HG02973 (cell line): Measurements from ENCODE around the gene PPP1R18.
"Not testable (repeated sequence)": the region's sequence is repeated elsewhere in the genome, so short reads cannot be mapped to it uniquely, and the experiment has no call there.

ENCODE experiments used
- ATAC-seq: cut with Tn5 transposase; IDR thresholded peaks from one replicate; pipeline ENCODE4 v1.9.1; 2021; ENCODE audit warnings: moderate library complexity; ENCODE audit not compliant: unreplicated experiment

Gene PPP1R18

DNA sequence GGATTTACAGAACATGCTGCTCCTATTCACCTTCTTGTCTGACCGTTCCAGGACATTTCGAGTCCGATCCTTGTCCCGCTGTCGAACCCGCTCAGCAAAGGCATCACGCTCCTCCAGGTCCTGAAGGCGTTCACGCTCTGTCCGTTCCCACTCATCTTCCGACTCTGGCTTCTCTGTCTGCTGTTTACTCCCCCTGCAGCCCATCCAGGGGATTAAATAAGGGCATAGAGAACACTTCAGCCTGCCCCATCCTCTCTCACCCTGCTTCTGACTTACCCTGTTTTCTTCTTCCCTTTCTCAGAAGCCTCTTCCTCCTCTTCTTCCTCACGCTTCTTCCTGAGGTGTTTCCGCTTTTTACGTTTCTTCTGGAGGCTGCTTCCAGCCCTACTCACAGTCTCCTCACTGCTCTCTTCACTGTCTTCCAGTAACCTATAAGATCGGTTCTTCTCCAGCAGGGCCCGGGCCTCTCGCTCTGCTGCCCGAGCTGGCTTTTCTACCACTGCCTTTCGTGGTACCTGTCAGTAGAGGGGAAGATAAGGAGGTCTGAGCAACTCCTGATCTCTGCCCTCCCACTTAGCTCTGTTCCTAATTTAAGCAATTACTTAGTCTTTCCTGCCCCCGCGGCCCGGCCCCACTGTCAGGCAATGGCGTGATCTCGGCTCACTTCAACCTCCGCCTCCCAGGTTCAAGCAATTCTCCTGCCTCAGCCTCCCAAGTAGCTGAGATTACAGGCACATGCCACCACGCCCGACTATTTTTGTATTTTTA is 15.5 kb downstream of the PPP1R18 start:
- no peak for ATAC-seq

- not testable (repeated sequence) for ATAC-seq
Measured at GRCh38 chr6:30666300-30666699, 20.1 kb downstream of the PPP1R18 start.

DNA sequence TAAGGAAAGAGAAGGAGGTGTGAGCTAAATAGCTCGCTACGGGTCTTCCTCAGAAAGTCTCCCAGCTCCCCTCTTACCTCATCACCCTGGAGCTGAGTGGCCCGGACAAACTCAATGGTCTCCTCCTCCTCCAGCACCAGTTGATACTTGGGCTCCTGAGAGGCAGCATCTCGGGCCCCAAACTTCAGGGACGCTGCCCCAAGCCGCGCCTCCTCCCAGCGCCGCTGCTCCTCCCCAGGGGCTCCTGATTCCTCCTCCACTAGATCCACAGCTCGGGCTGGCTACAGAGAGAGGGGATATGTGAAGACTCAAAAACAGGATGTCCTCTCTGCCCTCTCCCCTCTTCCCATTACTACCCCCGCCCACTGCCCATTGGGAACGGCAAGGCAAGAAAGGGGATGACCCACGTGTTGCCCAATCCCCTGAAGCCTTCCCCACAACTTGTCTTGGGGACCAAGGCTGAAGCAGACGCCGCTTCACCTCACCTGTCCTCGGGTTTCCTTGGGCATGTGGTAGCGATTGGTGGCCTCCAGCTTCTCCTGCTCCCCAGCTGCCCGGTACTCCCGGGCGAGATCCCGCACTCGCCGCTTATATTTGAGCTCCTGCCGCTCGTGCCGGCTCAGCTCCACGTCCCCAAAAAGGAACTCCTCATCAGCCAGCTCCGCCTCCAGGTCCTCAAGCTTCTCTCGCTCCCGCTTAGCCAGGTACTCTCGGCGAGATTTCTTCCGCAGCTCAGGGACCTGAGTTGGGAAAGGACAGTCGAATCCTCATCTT is 21.3 kb downstream of the PPP1R18 start:
- ATAC-seq: no peak

DNA sequence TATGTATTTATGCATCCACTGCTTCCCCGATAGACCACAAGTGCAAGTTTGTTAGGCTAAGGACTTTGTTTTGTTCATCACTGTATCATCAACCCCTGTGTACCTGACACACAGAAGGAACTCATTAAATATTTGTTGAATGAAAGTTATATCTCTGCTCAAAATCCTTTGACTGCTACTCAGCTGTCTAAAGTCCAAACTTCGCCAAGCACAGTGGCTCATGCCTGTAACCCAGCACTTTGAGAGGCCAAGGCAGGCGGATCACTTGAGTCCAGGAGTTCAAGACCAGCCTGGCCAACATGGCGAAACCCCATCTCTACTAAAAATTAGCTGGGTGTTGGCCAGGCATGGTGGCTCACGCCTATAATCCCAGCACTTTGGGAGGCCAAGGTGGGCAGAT is 28.5 kb downstream of the PPP1R18 start:
- not testable (repeated sequence) for ATAC-seq

DNA sequence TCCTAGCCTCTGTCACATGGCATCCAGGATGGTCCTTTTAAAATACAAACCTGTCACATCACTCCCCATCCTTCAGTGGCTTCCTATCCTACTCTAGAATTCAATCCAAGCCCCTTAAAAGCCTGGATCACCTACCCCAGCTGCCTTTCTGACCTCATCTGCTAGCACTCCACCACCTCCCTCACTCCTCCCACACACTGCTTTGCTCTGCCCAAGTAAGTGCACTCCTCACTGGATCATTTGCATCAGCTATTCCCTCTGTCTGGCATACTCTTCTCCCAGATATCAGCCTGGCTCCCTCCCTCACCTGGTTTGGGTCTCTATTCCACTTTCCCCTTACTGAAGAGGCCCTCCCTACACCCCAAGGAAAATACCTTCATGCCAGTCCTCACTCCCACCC is 29.0 kb downstream of the PPP1R18 start:
- no peak for ATAC-seq

GRCh38 chr6:30656513-30656912 is 29.9 kb downstream of the PPP1R18 start:
- ATAC-seq: no peak

DNA sequence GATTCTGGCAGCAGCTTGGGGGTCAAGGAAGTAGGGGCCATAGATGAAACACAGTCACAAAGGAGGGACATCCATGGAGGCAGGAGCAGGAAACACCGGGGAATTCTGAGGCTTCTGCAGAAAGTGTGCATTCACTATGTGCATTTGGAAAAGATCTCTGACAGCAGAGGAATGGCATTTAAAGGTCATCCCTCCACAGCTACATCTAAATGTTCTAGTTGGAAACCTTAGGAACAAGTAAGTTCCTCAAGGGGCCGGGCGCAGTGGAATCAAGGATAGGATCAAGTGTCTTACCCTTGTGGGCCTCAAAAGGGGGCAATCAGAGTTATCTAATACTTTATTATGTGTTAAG is 30.7 kb downstream of the PPP1R18 start:
- ATAC-seq: no peak

DNA sequence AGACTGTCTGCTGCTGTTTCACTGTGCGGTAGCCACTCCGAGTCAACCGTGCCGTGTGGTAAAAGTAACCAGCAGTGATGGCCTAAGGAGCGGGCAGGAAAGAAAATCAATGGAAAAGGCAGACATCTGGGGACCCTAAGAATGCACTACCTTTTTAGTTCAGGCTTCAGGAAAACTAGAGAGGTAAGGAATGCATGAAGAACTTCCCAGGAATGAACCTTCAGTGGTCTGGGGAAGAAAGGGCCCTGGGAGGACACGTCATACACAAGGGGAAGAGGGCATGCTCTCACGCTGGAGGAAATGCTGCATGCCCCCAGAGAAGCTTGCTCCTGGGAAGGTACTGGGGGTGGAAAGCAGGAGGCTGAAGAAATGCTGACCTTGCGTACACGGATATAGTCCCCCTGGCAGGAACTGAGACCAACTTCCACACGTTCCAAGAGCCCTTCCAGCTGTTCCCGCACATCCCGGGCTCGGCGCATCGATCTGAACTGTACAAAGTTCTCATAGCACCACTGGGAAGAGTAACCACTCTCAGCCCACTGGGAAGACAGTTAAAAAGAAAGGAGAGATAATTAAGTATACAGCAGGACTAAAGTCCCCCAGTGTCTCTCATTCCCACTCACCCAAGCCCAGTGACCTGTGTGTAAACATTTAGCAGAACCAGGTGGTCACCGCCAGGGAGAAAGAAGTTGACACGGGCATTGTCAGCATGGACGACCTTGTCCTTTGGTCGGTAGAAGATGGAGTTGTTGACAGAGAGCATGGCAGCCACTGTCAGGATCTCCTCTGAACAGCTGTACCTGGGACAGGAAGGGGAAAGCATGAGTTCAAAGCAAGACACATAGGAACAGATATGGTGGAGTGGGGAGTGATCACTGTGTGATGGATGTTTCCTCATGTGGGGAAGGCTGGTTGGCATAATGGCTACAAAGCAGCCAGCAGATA is 31.4 kb downstream of the PPP1R18 start:
- no peak for ATAC-seq

GRCh38 chr6:30651143-30651542 is 35.3 kb downstream of the PPP1R18 start:
- no peak for ATAC-seq

DNA sequence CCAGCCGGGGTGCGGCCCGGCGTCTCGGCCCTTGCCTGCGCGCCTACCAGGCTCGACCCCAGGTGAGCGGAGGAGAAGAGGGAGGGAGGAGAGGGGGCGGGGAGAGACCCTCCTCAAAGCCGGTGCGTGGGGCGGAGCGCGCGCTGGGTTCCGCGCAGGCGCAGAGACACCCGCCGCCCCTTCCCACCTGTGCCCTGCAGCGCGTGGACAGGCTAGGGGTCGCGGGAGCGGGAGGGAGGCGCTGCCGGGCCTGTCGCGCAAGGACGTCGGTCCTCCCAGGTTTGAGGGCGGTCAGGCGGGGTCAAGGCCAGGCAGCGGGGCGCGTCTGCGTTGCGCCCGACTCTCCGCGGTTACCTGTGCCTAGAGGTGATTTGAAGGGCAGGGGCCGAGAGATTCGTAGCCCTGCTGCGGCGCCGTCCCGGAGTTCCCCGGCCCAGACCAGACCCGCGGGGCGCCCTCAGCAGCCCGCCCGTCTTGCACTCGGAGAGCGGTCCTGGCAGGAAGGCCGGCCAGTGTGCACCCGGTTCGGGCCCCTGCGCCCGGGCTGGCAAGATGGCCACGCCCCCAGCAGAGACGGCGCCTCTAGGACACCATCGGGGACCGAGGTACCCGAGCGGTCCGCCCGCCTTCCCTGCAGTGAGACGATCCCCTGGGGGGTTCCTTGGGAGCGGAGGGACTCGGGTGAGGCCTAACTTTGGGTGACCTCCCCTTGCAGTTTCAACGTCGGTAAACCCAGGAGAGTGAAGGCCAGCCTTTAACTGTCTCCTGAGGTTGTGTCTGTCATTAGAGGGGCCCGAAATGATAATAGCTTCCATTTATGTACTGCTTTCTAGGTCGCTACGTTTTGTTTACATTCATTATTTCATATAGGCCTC is 39.0 kb downstream of the PPP1R18 start:
- ATAC-seq: peak; percentile 64

DNA sequence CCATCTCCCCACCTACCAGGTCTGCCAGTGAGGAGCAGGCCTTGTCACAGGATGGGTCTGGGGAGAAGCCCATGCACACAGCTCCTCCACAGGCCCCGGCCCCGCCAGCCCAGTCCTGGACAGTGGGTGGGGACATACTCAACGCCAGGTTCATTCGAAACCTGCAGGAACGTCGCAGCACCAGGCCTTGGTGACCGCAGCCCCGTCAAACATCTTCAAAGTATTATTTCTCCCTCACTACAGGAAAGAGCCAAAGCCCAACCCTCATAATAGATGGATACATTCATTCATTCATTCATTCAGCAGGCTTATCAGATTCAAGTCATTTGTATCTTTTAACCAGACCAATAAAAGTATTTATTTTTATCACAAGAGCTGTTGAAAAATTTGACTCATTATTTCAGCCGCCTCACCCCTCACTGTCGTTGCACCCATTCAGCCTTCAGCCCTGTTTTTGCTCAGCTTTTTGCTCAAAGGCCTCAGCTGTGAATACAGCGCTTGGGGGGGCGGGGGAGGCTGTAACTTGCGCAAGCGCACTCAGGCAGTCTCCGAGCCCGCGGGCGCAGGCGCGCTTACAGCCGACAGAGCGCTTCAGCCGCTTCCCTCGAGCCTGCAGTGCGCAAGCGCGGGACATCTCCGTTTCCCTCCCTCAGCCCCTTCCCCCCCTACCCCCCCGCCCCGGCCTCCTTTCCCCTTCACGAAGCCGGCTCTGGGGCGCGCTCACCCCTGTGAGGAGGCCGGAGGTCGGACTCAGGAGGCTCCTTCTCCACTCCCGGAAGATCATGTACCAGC is 39.8 kb downstream of the PPP1R18 start, which contains the start of gene C6orf136:
Gene C6orf136, plus strand, starts transcription at position 684 of the 792 bp plus-strand sequence. Its CDS starts 99 bp downstream, at position 783.
- ATAC-seq: peak; percentile 41

DNA sequence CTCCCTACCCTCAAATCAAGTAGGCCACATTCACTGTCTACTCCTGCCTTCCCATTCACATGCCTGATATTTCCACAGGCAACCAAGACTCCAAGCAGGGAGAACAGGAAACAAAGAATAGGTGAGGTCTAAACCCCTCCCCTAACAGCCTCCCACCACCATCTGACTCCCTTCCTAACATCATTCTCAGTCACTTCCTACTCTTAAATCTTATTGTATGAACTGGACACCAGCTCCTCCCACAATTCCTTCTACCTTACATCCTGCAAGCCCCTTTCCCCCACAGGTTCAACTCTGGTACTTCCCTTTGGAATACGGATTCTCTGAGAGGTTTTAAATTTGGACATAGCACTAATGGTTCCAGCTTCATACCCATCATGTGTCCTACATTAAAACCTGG is 40.5 kb downstream of the PPP1R18 start:
- ATAC-seq: no peak

GRCh38 chr6:30644769-30645168 is 41.7 kb downstream of the PPP1R18 start:
- ATAC-seq: no peak

DNA sequence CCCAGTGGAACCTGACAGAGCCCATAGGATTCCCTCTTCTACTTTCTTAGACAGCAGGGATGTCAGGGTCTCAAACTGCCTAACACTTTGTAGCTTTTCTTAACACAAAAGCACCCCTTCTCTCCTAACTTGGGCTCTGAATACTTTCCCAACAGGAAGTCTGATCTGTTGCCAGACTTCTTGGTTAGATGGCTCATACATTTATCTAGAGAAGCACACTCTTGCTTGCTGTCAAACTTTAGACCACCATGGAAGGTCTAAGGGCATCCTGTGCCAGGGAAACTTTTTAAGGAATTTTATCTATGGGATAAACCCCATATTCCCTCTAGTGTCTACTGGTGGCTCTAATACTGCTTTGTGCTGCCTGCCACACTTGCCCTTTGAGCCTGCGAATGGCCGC is 42.8 kb downstream of the PPP1R18 start:
- no peak for ATAC-seq

- no peak for ATAC-seq
Measured at GRCh38 chr6:30641048-30641447, 45.4 kb downstream of the PPP1R18 start.

- ATAC-seq: no peak
Measured at GRCh38 chr6:30640481-30640880, 46.0 kb downstream of the PPP1R18 start.

DNA sequence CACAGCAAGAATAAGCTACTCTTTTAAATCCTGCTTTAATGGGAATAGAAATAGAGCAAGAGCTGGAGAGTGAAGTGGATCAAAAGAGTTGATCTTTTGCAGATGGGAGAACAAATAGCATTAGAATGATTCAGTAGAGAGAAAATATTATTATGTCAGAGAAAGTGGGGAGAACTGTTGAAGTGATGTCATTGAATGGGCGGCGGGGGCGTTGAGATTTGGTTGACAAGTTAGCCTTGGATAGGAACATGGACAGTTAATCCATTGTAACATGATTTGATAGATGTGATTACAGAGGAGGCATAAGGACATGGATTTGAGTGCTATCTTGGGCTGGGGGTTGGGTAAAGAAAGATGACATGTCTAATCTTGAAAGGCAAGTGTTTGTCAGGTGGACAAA is 50.6 kb downstream of the PPP1R18 start:
- no peak for ATAC-seq

- peak; percentile 61 for ATAC-seq
Measured at GRCh38 chr6:30626484-30627366, 59.7 kb downstream of the PPP1R18 start, which contains the start of gene ATAT1. Gene ATAT1, plus strand, starts transcription at chr6:30626874.
